Urothelium cell line (cell line): ENCODE measurements around the gene CXCR3.
"Not testable (repeated sequence)": the region's sequence is repeated elsewhere in the genome, so short reads cannot be mapped to it uniquely, and the experiment has no call there.

ENCODE experiments used
- DNase-seq: peaks from one replicate; pipeline ENCODE4 v3.0.0; 2011; ENCODE audit warnings: low spot score, mixed read lengths
- FAIRE-seq: peaks from 2 replicates; lab custom pipeline; 2011; peaks lifted over from hg19 to GRCh38; lab: Jason Lieb, UNC

The CXCR3 gene

GRCh38 chrX:71618303-71618721, at the start of gene CXCR3:
Gene CXCR3, minus strand, starts transcription at chrX:71618511. Its CDS starts 62 bp downstream, at chrX:71618449.
- FAIRE-seq: no peak
- DNase-seq: no peak

- DNase-seq (no peak), FAIRE-seq (no peak)
Measured at GRCh38 chrX:71667328-71668247, 49.3 kb upstream of the CXCR3 start, which contains the start of gene LOC101059915. Gene LOC101059915, plus strand, starts transcription at chrX:71667546.

- DNase-seq: no peak
- no peak for FAIRE-seq
Measured at GRCh38 chrX:71666240-71667223, 48.2 kb upstream of the CXCR3 start.

GRCh38 chrX:71665747-71666146, 47.4 kb upstream of the CXCR3 start:
- FAIRE-seq (no peak), DNase-seq (no peak)

- DNase-seq (no peak), FAIRE-seq (no peak)
Measured at GRCh38 chrX:71664889-71665491, 46.7 kb upstream of the CXCR3 start.

GRCh38 chrX:71664202-71664601, 45.9 kb upstream of the CXCR3 start:
- peak; percentile 32 for DNase-seq
- FAIRE-seq: not testable (repeated sequence)

GRCh38 chrX:71663238-71663637, 44.9 kb upstream of the CXCR3 start:
- DNase-seq, FAIRE-seq: not testable (repeated sequence)

- not testable (repeated sequence) for FAIRE-seq
Measured at GRCh38 chrX:71662654-71663053, 44.3 kb upstream of the CXCR3 start.

GRCh38 chrX:71661919-71662318, 43.6 kb upstream of the CXCR3 start:
- FAIRE-seq: no peak

More at GRCh38 chrX:71662654-71663053, 44.3 kb upstream of the CXCR3 start:
- not testable (repeated sequence) for DNase-seq

GRCh38 chrX:71660562-71661416, 42.5 kb upstream of the CXCR3 start:
- DNase-seq: no peak
- FAIRE-seq: no peak

More at GRCh38 chrX:71661919-71662318, 43.6 kb upstream of the CXCR3 start:
- no peak for DNase-seq

- FAIRE-seq: no peak
Measured at GRCh38 chrX:71659959-71660358, 41.6 kb upstream of the CXCR3 start.

GRCh38 chrX:71659342-71659741, 41.0 kb upstream of the CXCR3 start:
- FAIRE-seq: no peak

More at GRCh38 chrX:71659959-71660358, 41.6 kb upstream of the CXCR3 start:
- no peak for DNase-seq

GRCh38 chrX:71657267-71657666, 39.0 kb upstream of the CXCR3 start:
- no peak for FAIRE-seq

More at GRCh38 chrX:71659342-71659741, 41.0 kb upstream of the CXCR3 start:
- no peak for DNase-seq

GRCh38 chrX:71653344-71653743, 35.0 kb upstream of the CXCR3 start:
- DNase-seq (no peak), FAIRE-seq (no peak)

More at GRCh38 chrX:71657267-71657666, 39.0 kb upstream of the CXCR3 start:
- no peak for DNase-seq

- FAIRE-seq (no peak), DNase-seq (peak; percentile 52)
Measured at GRCh38 chrX:71652405-71652804, 34.1 kb upstream of the CXCR3 start.

- DNase-seq (no peak), FAIRE-seq (no peak)
Measured at GRCh38 chrX:71650333-71650969, 32.1 kb upstream of the CXCR3 start.

- not testable (repeated sequence) for DNase-seq, FAIRE-seq
Measured at GRCh38 chrX:71644406-71644805, 26.1 kb upstream of the CXCR3 start.

GRCh38 chrX:71640002-71640401, 21.7 kb upstream of the CXCR3 start:
- no peak for DNase-seq
- FAIRE-seq: no peak

GRCh38 chrX:71638409-71638808, 20.1 kb upstream of the CXCR3 start:
- FAIRE-seq (no peak), DNase-seq (no peak)
